Left renal pelvis (tissue), 4 donors: ENCODE measurements around the gene TAF1C. TPM values are rescaled to one million over a fixed set of nuclear protein-coding genes. Genes with fewer than 3 reads are reported as not detected.

Experiments used
- DNase-seq, 4 donors: peaks; one replicate each; pipeline ENCODE4 v3.0.0-alpha.2; 2013; ENCODE audit warnings: low read depth in 4 of 4, low spot score in 3 of 4
- polyA plus RNA-seq, 4 donors: library from polyadenylated mRNA; unstranded; fragments of 120-200 nt; gene quantifications; one replicate each; pipeline ENCODE4 v1.2.1, GENCODE V29; 2013; ENCODE audit not compliant: insufficient read length in 4 of 4

Gene TAF1C
- polyA plus RNA-seq, 4 donors: 27.7 to 65.0 (median 37.7) TPM

GRCh38 chr16:84184775-84185174 lies 2.1 kb downstream of the TAF1C start:
- no peak for DNase-seq

- no peak for DNase-seq
Measured at GRCh38 chr16:84183911-84184591, 2.8 kb downstream of the TAF1C start.

GRCh38 chr16:84183572-84183875 lies 3.3 kb downstream of the TAF1C start:
- DNase-seq: no peak

DNA sequence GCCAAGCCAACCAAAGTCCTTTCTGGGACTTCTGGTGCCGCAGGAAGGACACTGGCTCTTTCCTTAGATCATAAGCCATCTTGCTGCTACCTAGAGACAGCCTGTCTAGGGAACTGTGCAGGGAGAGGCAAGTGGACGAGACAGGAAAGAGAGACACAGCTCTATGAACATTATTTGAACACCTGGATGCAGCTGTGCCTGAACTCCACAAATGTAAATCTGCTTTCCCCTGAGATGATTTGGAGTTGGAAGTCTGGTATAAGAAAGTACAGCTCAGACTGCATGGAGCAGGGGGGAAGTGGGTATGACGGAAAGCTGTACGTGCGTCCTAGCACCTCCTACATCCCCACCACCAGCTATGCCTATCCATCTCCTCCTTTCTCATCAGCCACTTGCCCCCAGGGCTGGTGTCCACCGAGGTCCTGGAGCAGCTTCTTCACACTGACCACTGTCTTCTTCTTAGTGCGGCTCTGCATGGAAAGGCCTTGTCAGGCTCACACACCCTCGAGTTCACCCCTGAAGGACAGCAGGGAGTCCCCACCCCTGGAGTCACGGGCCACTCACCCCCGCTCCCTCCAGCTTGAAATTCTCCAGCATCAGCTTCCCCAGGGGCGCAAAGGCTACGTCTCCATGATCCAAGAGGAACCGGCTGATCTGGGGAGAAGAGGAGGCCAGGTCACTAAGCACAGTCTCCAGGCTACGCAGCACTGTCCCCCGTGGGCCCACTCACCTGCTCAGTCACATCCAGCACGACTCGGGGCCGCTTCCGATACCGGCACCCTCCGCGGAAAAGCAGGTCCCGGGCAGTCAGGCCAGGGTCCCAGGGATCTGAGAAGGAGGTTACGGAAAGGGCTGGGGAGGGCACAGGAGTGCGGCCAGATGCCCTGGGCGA lies 3.9 kb downstream of the TAF1C start:
- no peak for DNase-seq

GRCh38 chr16:84182104-84182503 lies 4.8 kb downstream of the TAF1C start:
- no peak for DNase-seq

DNA sequence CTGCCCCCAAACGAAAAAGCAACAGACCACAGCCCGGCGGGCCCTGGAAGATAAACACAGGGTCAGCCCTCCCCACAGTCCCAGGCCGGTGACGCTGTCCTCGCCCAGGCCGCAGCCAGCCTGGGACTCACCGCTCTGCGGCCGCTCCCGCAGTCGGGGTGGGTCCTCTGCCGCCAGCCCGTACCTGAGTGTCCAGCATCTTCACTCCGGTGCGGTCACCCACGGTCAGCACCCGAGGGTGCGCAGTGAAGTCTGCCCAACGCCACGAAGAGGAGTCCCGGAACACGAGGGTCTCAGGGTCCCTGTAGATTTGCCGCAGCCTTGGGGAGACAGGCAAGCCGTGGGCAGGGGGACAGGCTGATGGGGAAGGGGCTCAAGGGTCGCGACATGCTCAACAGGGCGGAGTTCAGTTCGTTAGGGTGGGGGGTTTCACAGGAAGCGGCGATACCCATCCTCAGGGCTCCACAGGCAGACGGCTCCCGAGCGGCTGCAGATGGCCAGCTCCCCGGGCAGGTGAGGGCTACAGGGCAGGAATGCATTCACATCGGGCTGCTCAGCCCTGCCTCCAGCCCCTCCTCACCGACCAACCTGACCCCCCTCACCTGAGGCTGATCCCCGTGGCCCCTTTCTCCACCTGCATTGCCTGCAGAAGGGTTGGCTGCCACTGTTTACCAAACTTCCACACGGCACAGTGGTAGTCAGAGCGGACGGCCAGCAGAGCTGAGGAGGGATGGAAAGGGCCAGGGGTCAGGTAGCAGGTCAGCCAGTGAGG lies 5.5 kb downstream of the TAF1C start:
- DNase-seq: no peak

GRCh38 chr16:84180519-84181140 lies 6.2 kb downstream of the TAF1C start:
- no peak for DNase-seq

- DNase-seq: no peak
Measured at GRCh38 chr16:84179612-84180320, 7.1 kb downstream of the TAF1C start.

- no peak for DNase-seq
Measured at GRCh38 chr16:84178892-84179611, 7.8 kb downstream of the TAF1C start.

GRCh38 chr16:84178146-84178765 lies 8.6 kb downstream of the TAF1C start:
- no peak for DNase-seq

DNA sequence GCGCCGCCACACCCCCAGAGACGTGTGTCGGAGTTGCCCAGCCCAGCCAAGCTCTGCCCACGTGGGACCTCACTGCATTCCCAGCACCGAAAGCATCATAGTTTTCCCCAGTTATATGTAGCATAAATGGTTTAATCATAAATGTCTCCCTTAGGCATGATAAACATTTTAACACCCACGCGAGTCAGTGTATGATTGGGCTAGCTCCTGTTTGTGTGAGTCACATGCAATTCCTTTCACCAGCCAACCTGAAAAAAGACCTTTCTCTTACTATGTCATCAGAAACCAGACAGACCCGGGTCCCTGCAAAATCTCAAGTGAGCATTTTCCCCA lies 9.2 kb downstream of the TAF1C start:
- DNase-seq: no peak

- no peak for DNase-seq
Measured at GRCh38 chr16:84176192-84177053, 10.4 kb downstream of the TAF1C start.

GRCh38 chr16:84175350-84176081 lies 11.3 kb downstream of the TAF1C start:
- no peak for DNase-seq

- DNase-seq: no peak
Measured at GRCh38 chr16:84174396-84174795, 12.5 kb downstream of the TAF1C start.

DNA sequence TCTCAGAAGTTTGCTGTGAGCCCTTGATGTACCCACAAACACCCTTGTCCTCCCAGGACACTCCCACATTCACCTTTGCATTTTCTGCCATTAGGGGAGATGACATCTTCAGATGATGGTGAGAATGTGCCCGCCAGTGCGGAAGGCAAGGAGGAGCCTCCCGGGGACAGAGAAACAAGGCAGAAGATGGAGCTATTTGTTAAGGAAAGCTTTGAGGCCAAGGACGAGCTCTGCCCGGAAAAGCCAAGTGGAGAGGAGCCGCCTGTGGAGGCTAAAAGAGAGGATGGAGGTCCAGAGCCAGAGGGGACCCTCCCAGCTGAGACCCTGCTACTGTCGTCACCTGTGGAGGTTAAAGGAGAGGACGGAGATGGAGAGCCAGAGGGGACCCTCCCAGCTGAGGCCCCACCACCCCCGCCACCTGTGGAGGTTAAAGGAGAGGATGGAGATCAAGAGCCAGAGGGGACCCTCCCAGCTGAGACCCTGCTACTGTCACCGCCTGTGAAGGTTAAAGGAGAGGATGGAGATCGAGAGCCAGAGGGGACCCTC lies 17.0 kb downstream of the TAF1C start:
- DNase-seq: no peak

DNA sequence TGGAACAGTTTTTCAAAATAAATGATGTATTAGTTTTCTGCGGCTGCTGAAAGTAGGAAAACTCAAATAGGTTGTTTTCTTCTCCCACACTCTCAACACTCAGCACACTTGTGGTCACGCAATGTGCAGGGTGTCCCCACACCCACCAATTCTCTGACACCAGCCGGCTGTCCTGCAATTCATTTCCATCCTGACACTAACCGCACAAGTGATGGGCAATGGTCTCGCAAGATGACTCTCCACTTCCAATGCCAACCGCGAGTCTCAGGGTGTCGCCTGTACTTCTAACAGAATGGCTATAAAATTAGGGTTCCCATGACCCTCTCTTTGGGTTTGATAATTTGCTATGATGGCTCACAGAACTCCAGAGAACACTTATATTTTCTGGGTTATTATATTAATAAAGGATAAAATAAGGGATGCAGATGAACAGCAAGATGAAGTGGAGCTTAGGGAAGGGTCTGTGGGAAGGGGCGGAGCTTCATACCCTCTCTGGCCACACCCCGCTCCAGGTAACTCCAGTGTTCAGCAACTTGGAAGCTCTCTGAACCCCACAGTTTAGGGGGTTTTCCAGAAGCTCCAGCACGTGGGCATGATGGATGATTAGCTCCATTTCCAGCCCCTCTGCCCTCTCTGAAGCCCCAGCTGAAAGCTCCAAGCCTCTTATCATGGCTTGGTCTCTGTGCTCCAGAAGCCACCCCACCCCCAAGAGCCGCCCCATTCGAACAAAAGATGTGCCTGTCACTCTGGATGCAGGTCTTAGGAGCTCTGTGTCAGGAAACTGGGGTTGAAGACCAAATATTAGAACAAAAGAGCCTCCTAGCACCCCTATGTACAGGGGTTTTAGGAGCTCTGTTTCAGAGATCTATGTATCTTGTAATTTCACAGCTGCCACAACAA lies 19.8 kb downstream of the TAF1C start:
- DNase-seq: no peak
